ENCODE data around the gene RBM18.

RBM18 gene

DNA sequence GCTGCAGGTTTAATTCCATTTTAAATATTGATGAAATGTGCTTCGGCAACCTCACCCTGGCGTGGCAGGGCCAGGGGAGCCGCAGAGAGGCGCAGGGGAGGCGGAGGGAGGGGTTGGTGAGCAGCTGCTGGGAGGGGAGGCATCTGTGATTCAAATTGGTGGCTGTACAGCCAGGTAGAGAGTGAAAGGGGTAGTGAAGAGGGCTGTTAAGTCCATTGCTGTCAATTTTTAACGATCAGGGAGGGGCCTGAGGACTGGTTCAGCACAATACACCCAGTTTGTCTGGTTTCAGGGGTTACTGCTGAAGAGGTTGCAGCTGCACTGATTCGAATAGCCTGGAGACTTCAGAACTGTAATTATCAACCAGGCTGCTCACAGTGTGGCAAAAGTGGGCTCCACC, 67.2 kb downstream of the RBM18 start:
- no peak overlapping the region for H3K9ac ChIP-seq (ENCODE audit: low read length)
- no peak overlapping the region for H3K27ac ChIP-seq (ENCODE audit: low read depth, low read length)
- H2BK15ac ChIP-seq (replicated peaks; ENCODE audit: low read depth), result no peak overlapping the region
- no peaks in the 10 kb centered on the region for H3K27me3 ChIP-seq (ENCODE audit: insufficient read depth, low read length, poor library complexity)
- DNase-seq, result no peak
- H2BK120ac ChIP-seq (ENCODE audit: low read depth, low read length), result no peak overlapping the region
- H3K23ac ChIP-seq (ENCODE audit: low read length), result no peak overlapping the region
- no peak overlapping the region for H2BK5ac ChIP-seq (ENCODE audit: low read length)
- no peak overlapping the region for H3K4ac ChIP-seq (ENCODE audit: low read depth, low read length)
- H3K36me3 ChIP-seq (ENCODE audit: control insufficient read depth, insufficient read depth, low read length), result no peaks in the 10 kb centered on the region
- no peak overlapping the region for H3K4me3 ChIP-seq (ENCODE audit: low read length)
- H3K79me1 ChIP-seq (ENCODE audit: low read length), result no peaks in the 10 kb centered on the region
- no peak overlapping the region for H4K5ac ChIP-seq (ENCODE audit: low read length)
- H3K4me2 ChIP-seq (ENCODE audit: low read length), result no peak overlapping the region
- H3K4me1 ChIP-seq (ENCODE audit: control insufficient read depth, low read depth, low read length), result no peaks in the 10 kb centered on the region
- H2AK5ac ChIP-seq (ENCODE audit: low read length), result no peak overlapping the region
- no peaks in the 10 kb centered on the region for H3K79me2 ChIP-seq (ENCODE audit: control insufficient read depth, insufficient read depth, low read length)
- H4K8ac ChIP-seq (ENCODE audit: low read depth, low read length), result no peak overlapping the region
- no peak overlapping the region for H3K18ac ChIP-seq (ENCODE audit: low read length)
- no CpG with 5 or more reads among the region's 7 CpGs for WGBS (ENCODE audit: extremely low coverage, insufficient coverage, low lambda C conversion rate)
- no peak overlapping the region for H3K56ac ChIP-seq (ENCODE audit: low read length)

- H4K5ac ChIP-seq (ENCODE audit: low read length), result no peak overlapping the region
- no peaks in the 10 kb centered on the region for H3K4me1 ChIP-seq (ENCODE audit: control insufficient read depth, low read depth, low read length)
- no CpG with 5 or more reads among the region's 4 CpGs for WGBS (ENCODE audit: extremely low coverage, insufficient coverage, low lambda C conversion rate)
- H3K9ac ChIP-seq (ENCODE audit: low read length), result no peak overlapping the region
- no peak overlapping the region for H3K27ac ChIP-seq (ENCODE audit: low read depth, low read length)
- no peak overlapping the region for H3K4ac ChIP-seq (ENCODE audit: low read depth, low read length)
- H3K56ac ChIP-seq (ENCODE audit: low read length), result no peak overlapping the region
- no peak for DNase-seq
- H3K23ac ChIP-seq (ENCODE audit: low read length), result no peak overlapping the region
- no peaks in the 10 kb centered on the region for H3K27me3 ChIP-seq (ENCODE audit: insufficient read depth, low read length, poor library complexity)
- H3K18ac ChIP-seq (ENCODE audit: low read length), result no peak overlapping the region
- no peaks in the 10 kb centered on the region for H3K36me3 ChIP-seq (ENCODE audit: control insufficient read depth, insufficient read depth, low read length)
- no peak overlapping the region for H3K4me2 ChIP-seq (ENCODE audit: low read length)
- H3K79me2 ChIP-seq (ENCODE audit: control insufficient read depth, insufficient read depth, low read length), result no peaks in the 10 kb centered on the region
- H2AK5ac ChIP-seq (ENCODE audit: low read length), result no peak overlapping the region
- no peak overlapping the region for H2BK120ac ChIP-seq (ENCODE audit: low read depth, low read length)
- no peak overlapping the region for H2BK15ac ChIP-seq (replicated peaks; ENCODE audit: low read depth)
- H4K8ac ChIP-seq (ENCODE audit: low read depth, low read length), result no peak overlapping the region
- H3K79me1 ChIP-seq (ENCODE audit: low read length), result no peaks in the 10 kb centered on the region
- no peak overlapping the region for H2BK5ac ChIP-seq (ENCODE audit: low read length)
- no peak overlapping the region for H3K4me3 ChIP-seq (ENCODE audit: low read length)
These were observed 68.8 kb downstream of the RBM18 start for GRCh38 chr9:122195875-122196274.

GRCh38 chr9:122193651-122194050, 71.0 kb downstream of the RBM18 start:
- Histone ChIP-seq H3K4me2 (ENCODE audit: low read length) (no peak overlapping the region), H3K9ac (ENCODE audit: low read length) (no peak overlapping the region), H2BK5ac (ENCODE audit: low read length) (no peak overlapping the region), H3K56ac (ENCODE audit: low read length) (no peak overlapping the region), H3K4ac (ENCODE audit: low read depth, low read length) (no peak overlapping the region), H3K23ac (ENCODE audit: low read length) (no peak overlapping the region), H3K18ac (ENCODE audit: low read length) (no peak overlapping the region), H2BK15ac (replicated peaks; ENCODE audit: low read depth) (no peak overlapping the region), H3K36me3 (ENCODE audit: control insufficient read depth, insufficient read depth, low read length) (no peaks in the 10 kb centered on the region), H2AK5ac (ENCODE audit: low read length) (no peak overlapping the region), H3K79me2 (ENCODE audit: control insufficient read depth, insufficient read depth, low read length) (no peaks in the 10 kb centered on the region), H4K8ac (ENCODE audit: low read depth, low read length) (no peak overlapping the region), H4K5ac (ENCODE audit: low read length) (no peak overlapping the region), H3K4me1 (ENCODE audit: control insufficient read depth, low read depth, low read length) (no peaks in the 10 kb centered on the region), H3K4me3 (ENCODE audit: low read length) (no peak overlapping the region), H3K27ac (ENCODE audit: low read depth, low read length) (no peak overlapping the region), H2BK120ac (ENCODE audit: low read depth, low read length) (no peak overlapping the region), H3K79me1 (ENCODE audit: low read length) (no peaks in the 10 kb centered on the region), H3K27me3 (ENCODE audit: insufficient read depth, low read length, poor library complexity) (no peaks in the 10 kb centered on the region)
- DNase-seq, result no peak
- no CpG with 5 or more reads among the region's 6 CpGs for WGBS (ENCODE audit: extremely low coverage, insufficient coverage, low lambda C conversion rate)

DNA sequence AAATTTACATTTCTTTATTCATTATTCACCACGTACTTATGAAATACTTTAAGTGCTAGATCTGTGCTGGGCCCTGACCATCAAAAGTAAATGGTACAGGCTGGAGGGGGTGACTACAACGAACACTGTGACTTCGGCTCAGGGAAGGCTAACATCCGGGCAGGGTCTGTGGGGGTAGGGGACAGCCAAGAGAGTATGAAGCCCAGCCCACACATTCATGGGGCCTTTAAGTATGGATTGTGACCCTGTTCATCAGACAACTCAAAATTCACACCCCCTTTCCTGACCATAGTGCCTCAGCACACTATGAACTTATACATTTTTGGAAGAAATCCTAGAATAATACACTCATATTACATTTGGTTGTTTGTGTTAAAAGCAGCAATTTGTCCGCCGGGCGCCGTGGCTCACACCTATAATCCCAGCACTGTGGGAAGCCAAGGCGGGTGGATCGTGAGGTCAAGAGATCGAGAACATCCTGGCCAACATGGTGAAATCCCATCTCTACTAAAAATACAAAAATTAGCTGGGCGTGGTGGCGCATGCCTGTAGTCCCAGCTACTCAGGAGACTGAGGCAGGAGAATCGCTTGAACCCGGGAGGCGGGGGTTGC, 71.6 kb downstream of the RBM18 start:
- no peak overlapping the region for H2BK120ac ChIP-seq (ENCODE audit: low read depth, low read length)
- H4K5ac ChIP-seq (ENCODE audit: low read length), result no peak overlapping the region
- no peak overlapping the region for H3K4ac ChIP-seq (ENCODE audit: low read depth, low read length)
- no peak overlapping the region for H3K27ac ChIP-seq (ENCODE audit: low read depth, low read length)
- no peak for DNase-seq
- H3K27me3 ChIP-seq (ENCODE audit: insufficient read depth, low read length, poor library complexity), result no peaks in the 10 kb centered on the region
- H2BK15ac ChIP-seq (replicated peaks; ENCODE audit: low read depth), result no peak overlapping the region
- no peak overlapping the region for H2AK5ac ChIP-seq (ENCODE audit: low read length)
- H3K4me1 ChIP-seq (ENCODE audit: control insufficient read depth, low read depth, low read length), result no peaks in the 10 kb centered on the region
- no peak overlapping the region for H3K4me3 ChIP-seq (ENCODE audit: low read length)
- H4K8ac ChIP-seq (ENCODE audit: low read depth, low read length), result no peak overlapping the region
- no peak overlapping the region for H3K9ac ChIP-seq (ENCODE audit: low read length)
- no peak overlapping the region for H3K18ac ChIP-seq (ENCODE audit: low read length)
- H3K36me3 ChIP-seq (ENCODE audit: control insufficient read depth, insufficient read depth, low read length), result no peaks in the 10 kb centered on the region
- H3K23ac ChIP-seq (ENCODE audit: low read length), result no peak overlapping the region
- no peak overlapping the region for H3K4me2 ChIP-seq (ENCODE audit: low read length)
- H3K79me1 ChIP-seq (ENCODE audit: low read length), result no peaks in the 10 kb centered on the region
- no peak overlapping the region for H3K56ac ChIP-seq (ENCODE audit: low read length)
- H3K79me2 ChIP-seq (ENCODE audit: control insufficient read depth, insufficient read depth, low read length), result no peaks in the 10 kb centered on the region
- no peak overlapping the region for H2BK5ac ChIP-seq (ENCODE audit: low read length)
- no CpG with 5 or more reads among the region's 16 CpGs for WGBS (ENCODE audit: extremely low coverage, insufficient coverage, low lambda C conversion rate)

DNA sequence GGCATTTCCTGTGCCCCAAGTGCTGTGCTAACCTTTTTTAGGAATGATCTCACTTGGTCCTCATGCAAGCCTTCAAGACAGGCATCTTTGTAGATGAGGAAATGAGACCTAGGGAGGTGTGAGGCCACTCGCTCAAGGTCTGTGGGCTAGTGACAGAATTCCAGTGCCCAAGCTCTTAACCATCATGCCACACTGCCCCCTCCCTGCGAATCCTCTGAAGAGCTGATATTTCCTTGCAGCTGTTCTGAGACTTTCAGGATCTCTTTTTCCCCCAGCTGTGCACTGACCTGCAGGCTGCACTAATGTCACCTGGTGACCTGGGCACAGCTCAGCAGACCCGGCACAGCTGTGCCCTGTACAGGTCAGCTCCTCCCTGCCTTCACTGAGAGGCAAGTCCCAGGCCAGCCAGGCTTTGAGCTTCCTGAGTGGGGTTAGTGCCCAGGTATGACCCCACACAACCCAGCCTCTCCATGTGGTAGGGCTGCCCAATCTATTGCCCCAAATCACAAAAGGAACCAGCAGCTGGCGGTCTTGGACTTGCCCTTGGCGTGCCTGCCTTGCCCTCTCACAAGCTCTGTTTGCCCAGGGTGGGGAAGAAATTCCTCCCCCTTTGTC, 72.3 kb downstream of the RBM18 start:
- Histone ChIP-seq H3K27me3 (ENCODE audit: insufficient read depth, low read length, poor library complexity) (no peaks in the 10 kb centered on the region), H3K23ac (ENCODE audit: low read length) (no peak overlapping the region)

DNA sequence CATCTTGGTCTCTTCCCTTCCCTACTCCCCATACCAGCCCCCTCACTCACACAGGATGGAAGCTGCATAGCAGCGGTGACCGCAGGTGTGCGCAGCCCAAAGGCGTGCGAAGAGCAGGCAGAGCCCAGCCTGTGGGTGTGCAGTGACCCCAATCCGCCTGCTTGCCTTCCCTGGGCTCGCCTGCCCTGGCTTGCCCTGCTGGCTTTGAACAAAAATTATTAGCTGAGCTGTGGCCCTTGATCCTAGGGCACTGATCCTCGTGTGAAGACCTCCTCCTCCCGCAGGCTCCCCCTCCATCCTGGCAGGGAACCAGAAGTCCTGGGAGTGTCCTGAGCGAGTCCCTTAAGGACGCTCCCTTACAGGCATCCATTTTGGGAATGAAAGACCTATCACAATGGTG, 73.1 kb downstream of the RBM18 start:
- H2BK5ac ChIP-seq (ENCODE audit: low read length), result no peak overlapping the region
- H2BK15ac ChIP-seq (replicated peaks; ENCODE audit: low read depth), result no peak overlapping the region
- H3K23ac ChIP-seq (ENCODE audit: low read length), result no peak overlapping the region
- no peaks in the 10 kb centered on the region for H3K79me1 ChIP-seq (ENCODE audit: low read length)
- no peaks in the 10 kb centered on the region for H3K79me2 ChIP-seq (ENCODE audit: control insufficient read depth, insufficient read depth, low read length)
- no peak overlapping the region for H3K4me2 ChIP-seq (ENCODE audit: low read length)
- no peak overlapping the region for H3K4ac ChIP-seq (ENCODE audit: low read depth, low read length)
- H4K8ac ChIP-seq (ENCODE audit: low read depth, low read length), result no peak overlapping the region
- no CpG with 5 or more reads among the region's 11 CpGs for WGBS (ENCODE audit: extremely low coverage, insufficient coverage, low lambda C conversion rate)
- no peaks in the 10 kb centered on the region for H3K36me3 ChIP-seq (ENCODE audit: control insufficient read depth, insufficient read depth, low read length)
- H3K4me3 ChIP-seq (ENCODE audit: low read length), result no peak overlapping the region
- no peak for DNase-seq
- H3K9ac ChIP-seq (ENCODE audit: low read length), result no peak overlapping the region
- no peak overlapping the region for H3K56ac ChIP-seq (ENCODE audit: low read length)
- H2BK120ac ChIP-seq (ENCODE audit: low read depth, low read length), result no peak overlapping the region
- H2AK5ac ChIP-seq (ENCODE audit: low read length), result no peak overlapping the region
- H3K27me3 ChIP-seq (ENCODE audit: insufficient read depth, low read length, poor library complexity), result no peaks in the 10 kb centered on the region
- H3K4me1 ChIP-seq (ENCODE audit: control insufficient read depth, low read depth, low read length), result no peaks in the 10 kb centered on the region
- H3K18ac ChIP-seq (ENCODE audit: low read length), result no peak overlapping the region
- no peak overlapping the region for H3K27ac ChIP-seq (ENCODE audit: low read depth, low read length)
- H4K5ac ChIP-seq (ENCODE audit: low read length), result no peak overlapping the region

More for the DNA sequence above, 72.3 kb downstream of the RBM18 start:
- Histone ChIP-seq H3K56ac (ENCODE audit: low read length) (no peak overlapping the region), H4K8ac (ENCODE audit: low read depth, low read length) (no peak overlapping the region), H3K4me2 (ENCODE audit: low read length) (no peak overlapping the region), H3K18ac (ENCODE audit: low read length) (no peak overlapping the region), H3K9ac (ENCODE audit: low read length) (no peak overlapping the region), H2BK15ac (replicated peaks; ENCODE audit: low read depth) (no peak overlapping the region), H3K4me3 (ENCODE audit: low read length) (no peak overlapping the region), H3K27ac (ENCODE audit: low read depth, low read length) (no peak overlapping the region), H3K4me1 (ENCODE audit: control insufficient read depth, low read depth, low read length) (no peaks in the 10 kb centered on the region), H3K36me3 (ENCODE audit: control insufficient read depth, insufficient read depth, low read length) (no peaks in the 10 kb centered on the region), H3K4ac (ENCODE audit: low read depth, low read length) (no peak overlapping the region), H2BK5ac (ENCODE audit: low read length) (no peak overlapping the region), H3K79me1 (ENCODE audit: low read length) (no peaks in the 10 kb centered on the region), H4K5ac (ENCODE audit: low read length) (no peak overlapping the region), H2BK120ac (ENCODE audit: low read depth, low read length) (no peak overlapping the region), H2AK5ac (ENCODE audit: low read length) (no peak overlapping the region), H3K79me2 (ENCODE audit: control insufficient read depth, insufficient read depth, low read length) (no peaks in the 10 kb centered on the region)
- no CpG with 5 or more reads among the region's 5 CpGs for WGBS (ENCODE audit: extremely low coverage, insufficient coverage, low lambda C conversion rate)
- DNase-seq, result peak; percentile 21
